ENCODE results near the gene TMEM229B.
"Not testable (repeated sequence)": the region's sequence is repeated elsewhere in the genome, so short reads cannot be mapped to it uniquely, and the experiment has no call there.

The TMEM229B gene

DNA sequence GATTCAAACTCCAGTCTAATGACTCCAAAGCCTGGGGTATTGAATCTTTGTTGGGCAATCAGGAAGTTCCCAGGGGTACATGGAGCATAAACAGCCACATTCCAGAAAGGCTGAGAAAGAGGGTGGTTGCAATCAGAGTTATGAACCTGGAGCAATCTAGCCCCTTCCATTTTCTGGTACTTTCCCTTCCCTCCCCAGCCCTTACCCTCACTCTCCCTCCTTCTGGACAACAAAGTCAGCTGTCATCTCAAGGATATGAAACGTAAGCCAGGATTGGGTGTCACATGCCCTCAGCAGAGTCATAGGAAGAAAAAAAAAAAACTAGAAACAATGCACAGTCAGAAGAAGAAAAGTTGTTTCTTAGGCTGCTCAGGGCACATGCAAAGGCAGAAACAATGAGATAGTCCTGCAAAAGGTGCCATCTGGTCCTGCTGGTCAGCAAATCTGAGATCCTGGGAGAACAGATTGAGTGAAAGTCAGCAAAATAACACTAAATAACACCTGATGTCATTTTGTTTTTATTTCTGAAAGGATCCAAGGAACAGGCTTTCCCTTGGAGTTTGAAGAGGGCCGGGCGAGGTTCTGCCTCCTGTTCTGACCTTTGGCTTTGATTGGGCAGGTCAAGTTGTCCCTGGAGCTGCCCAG, 27.1 kb downstream of the TMEM229B start:
- TF ChIP-seq, protein P1, sequence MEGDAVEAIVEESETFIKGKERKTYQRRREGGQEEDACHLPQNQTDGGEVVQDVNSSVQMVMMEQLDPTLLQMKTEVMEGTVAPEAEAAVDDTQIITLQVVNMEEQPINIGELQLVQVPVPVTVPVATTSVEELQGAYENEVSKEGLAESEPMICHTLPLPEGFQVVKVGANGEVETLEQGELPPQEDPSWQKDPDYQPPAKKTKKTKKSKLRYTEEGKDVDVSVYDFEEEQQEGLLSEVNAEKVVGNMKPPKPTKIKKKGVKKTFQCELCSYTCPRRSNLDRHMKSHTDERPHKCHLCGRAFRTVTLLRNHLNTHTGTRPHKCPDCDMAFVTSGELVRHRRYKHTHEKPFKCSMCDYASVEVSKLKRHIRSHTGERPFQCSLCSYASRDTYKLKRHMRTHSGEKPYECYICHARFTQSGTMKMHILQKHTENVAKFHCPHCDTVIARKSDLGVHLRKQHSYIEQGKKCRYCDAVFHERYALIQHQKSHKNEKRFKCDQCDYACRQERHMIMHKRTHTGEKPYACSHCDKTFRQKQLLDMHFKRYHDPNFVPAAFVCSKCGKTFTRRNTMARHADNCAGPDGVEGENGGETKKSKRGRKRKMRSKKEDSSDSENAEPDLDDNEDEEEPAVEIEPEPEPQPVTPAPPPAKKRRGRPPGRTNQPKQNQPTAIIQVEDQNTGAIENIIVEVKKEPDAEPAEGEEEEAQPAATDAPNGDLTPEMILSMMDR (conservative IDR thresholded peaks at IDR 0.05; ENCODE audit: low read depth, low read length), result no peak
- peak; percentile 74 for DNase-seq (ENCODE audit: low read depth)
- no peak overlapping the region for H3K4me3 ChIP-seq (ENCODE audit: low read depth, low read length)

DNA sequence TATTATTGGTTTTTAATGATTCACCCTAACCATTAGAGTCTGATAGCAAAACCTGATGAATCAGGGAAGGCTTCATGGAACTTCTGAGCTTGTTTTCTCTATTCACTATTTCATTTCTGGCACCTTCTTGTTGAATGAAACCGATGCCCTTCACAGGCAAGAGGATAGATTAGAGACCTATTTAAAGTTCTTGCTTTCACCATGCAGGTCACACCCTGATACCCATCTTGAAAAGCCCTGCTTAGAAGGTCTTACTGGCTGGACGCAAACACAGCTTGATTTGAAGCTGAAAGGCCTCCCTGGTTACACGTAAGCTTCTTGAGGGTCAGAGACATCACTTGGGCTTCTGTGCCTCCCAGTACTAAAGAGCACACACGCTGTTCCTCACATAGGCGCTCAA, 29.2 kb downstream of the TMEM229B start:
- no peak for DNase-seq (ENCODE audit: low read depth)
- H3K4me3 ChIP-seq (ENCODE audit: low read depth, low read length), result no peak overlapping the region
- TF ChIP-seq, protein P1 (conservative IDR thresholded peaks at IDR 0.05; ENCODE audit: low read depth, low read length), result no peak

DNA sequence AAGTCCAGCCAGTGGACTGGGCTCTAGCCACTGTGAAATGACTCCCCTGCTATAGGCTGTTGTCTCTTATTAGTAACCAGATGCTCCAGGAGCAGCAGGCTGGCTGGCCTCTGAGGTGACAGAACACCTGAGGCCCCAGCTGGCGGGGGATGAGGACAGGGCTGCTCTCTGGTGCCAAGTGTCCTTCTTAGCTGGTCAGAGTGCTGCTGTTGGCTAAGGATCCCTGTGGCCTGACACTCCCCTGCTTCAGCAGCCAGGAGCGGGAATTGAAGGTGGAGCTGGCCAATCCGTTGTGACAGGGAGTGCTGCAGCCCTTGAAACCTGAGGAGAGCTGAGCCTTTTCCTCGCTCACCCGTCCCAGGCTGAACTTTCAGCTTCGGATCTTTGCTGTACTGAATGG, 30.7 kb downstream of the TMEM229B start:
- TF ChIP-seq, protein P1 (conservative IDR thresholded peaks at IDR 0.05; ENCODE audit: low read depth, low read length), result no peak
- DNase-seq (ENCODE audit: low read depth), result peak; percentile 11

DNA sequence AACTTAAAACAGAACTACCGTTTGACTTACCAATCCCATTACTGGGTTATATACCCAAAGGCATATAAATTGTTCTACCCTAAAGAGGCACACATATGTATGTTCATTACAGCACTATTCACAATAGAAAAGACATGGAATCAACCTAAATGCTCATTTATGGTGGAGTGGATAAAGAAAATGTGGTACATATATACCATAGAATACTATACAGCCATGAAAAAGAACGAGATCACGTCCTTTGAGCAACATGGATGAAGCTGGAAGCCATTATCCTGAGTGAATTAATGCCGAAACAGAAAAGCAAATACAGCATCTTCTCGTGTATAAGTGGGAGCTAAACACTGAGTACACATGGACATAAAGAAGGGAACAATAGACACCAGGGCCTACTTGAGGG, 31.8 kb downstream of the TMEM229B start:
- DNase-seq (ENCODE audit: low read depth), result no peak
- H3K4me3 ChIP-seq (ENCODE audit: low read depth, low read length), result no peak overlapping the region
- TF ChIP-seq, protein P1 (conservative IDR thresholded peaks at IDR 0.05; ENCODE audit: low read depth, low read length), result no peak

More for the DNA sequence above, 30.7 kb downstream of the TMEM229B start:
- no peak overlapping the region for H3K4me3 ChIP-seq (ENCODE audit: low read depth, low read length)

DNA sequence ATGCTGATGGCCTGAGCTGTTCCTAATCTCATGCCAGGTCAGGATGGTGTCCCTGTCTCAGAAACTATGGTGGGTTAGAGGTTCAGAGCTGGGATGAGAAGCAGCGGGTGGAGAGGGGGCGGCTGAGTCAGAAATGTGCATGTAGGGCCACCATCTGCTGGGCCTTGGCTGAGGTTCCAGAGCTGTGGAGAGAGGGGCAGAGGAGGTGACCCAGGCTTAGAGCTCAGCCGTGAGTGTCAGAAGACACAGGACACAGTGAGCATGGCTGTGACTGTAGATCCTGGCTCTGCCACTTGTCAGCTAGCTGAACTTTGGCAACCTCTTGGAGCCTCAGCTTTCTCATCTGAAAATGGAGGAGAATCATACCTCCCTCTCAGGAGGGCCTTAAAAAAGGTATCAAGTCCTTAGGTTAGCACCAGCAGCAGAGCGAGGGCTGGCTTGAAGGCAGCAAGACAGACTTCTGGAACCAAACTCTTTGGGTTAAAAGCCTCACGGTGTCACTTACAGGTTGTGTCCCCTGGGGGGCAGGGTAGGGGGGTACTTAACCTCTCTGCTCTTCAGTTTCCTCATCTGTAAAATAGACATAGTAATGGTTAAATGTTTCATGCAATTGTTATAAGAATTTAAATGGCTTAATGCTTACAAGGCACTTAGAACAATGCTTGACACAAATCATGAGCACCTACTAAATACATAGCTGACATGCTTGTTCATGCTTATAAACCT, 34.8 kb downstream of the TMEM229B start:
- TF ChIP-seq, protein P1 (conservative IDR thresholded peaks at IDR 0.05; ENCODE audit: low read depth, low read length), result no peak
- no peak for DNase-seq (ENCODE audit: low read depth)
- no peak overlapping the region for H3K4me3 ChIP-seq (ENCODE audit: low read depth, low read length)

DNA sequence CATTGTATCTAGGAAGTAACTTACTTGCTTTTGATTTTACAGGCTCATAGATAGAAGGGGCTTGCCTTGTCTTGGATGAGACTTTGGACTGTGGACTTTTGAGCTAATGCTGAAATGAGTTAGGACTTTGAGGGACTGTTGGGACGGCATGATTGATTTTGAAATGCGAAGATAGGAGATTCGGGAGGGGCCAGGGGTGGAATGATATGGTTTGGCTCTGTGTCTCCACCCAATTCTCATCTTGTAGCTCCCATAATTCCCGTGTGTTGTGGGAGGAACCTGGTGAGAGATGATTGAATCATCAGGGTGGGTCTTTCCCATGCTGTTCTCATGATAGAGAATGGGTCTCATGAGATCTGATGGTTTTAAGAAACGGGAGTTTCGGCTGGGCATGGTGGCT, 36.9 kb downstream of the TMEM229B start:
- H3K4me3 ChIP-seq (ENCODE audit: low read depth, low read length); DNase-seq (ENCODE audit: low read depth): not testable (repeated sequence)

DNA sequence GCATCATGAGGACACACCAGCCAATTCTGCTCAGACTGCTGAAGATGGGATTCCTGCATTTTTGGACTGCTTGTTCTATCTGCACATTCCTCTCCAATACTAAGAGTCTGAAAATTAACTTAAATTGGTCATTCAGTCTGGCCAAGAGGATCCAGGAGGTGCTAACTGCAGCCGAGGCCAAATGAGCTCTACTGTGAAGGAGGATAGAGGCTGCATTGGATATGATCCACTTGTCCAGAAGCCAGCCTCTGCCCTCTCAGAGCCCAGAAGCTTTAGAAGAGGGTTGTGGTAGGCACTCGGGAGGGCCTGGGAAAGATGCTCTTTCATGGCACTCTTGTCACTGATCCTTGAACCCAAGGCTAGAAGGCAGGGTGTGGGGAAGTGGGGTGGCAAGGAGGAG, 39.4 kb downstream of the TMEM229B start:
- DNase-seq (ENCODE audit: low read depth), result no peak
- no peak overlapping the region for H3K4me3 ChIP-seq (ENCODE audit: low read depth, low read length)
- TF ChIP-seq, protein P1 (conservative IDR thresholded peaks at IDR 0.05; ENCODE audit: low read depth, low read length), result no peak

Measured in choroid plexus epithelial cell (primary cell).